HG03095 (cell line): ENCODE results near the gene TNK2.
"Not testable (repeated sequence)": the region's sequence is repeated elsewhere in the genome, so short reads cannot be mapped to it uniquely, and the experiment has no call there.

Experiments
- ATAC-seq: cut with Tn5 transposase; IDR thresholded peaks from one replicate; pipeline ENCODE4 v1.9.1; 2021; ENCODE audit warnings: moderate library complexity; ENCODE audit not compliant: unreplicated experiment

The TNK2 gene

GRCh38 chr3:195872097-195872496 lies 36.3 kb downstream of the TNK2 start:
- ATAC-seq = no peak

- not testable (repeated sequence) for ATAC-seq
Measured at GRCh38 chr3:195871686-195872085, 36.7 kb downstream of the TNK2 start.

GRCh38 chr3:195870937-195871336 lies 37.4 kb downstream of the TNK2 start:
- no peak for ATAC-seq

- no peak for ATAC-seq
Measured at GRCh38 chr3:195870442-195870841, 37.9 kb downstream of the TNK2 start.

- ATAC-seq = no peak
Measured at GRCh38 chr3:195869413-195870001, 38.8 kb downstream of the TNK2 start.

GRCh38 chr3:195868866-195869412 lies 39.4 kb downstream of the TNK2 start:
- ATAC-seq = no peak

- ATAC-seq = no peak
Measured at GRCh38 chr3:195868336-195868865, 40.0 kb downstream of the TNK2 start.

GRCh38 chr3:195867631-195868335 lies 40.6 kb downstream of the TNK2 start:
- no peak for ATAC-seq

- ATAC-seq = no peak
Measured at GRCh38 chr3:195866686-195867511, 41.5 kb downstream of the TNK2 start.

- ATAC-seq = no peak
Measured at GRCh38 chr3:195865752-195866151, 42.6 kb downstream of the TNK2 start.

GRCh38 chr3:195863121-195864061 lies 45.0 kb downstream of the TNK2 start:
- ATAC-seq = peak; percentile 85

- ATAC-seq = not testable (repeated sequence)
Measured at GRCh38 chr3:195862318-195862717, 46.0 kb downstream of the TNK2 start.

- no peak for ATAC-seq
Measured at GRCh38 chr3:195860456-195860855, 47.9 kb downstream of the TNK2 start.

- no peak for ATAC-seq
Measured at GRCh38 chr3:195859846-195860411, 48.4 kb downstream of the TNK2 start.

- ATAC-seq = no peak
Measured at GRCh38 chr3:195859061-195859845, 49.1 kb downstream of the TNK2 start.

GRCh38 chr3:195856410-195857084 lies 51.8 kb downstream of the TNK2 start:
- no peak for ATAC-seq

GRCh38 chr3:195855471-195856409 lies 52.6 kb downstream of the TNK2 start:
- ATAC-seq = no peak
